ENCODE results near the gene PLIN5. TPM values are rescaled to one million over a fixed set of nuclear protein-coding genes. Genes with fewer than 3 reads are reported as not detected.

The PLIN5 gene
- total and polyA plus RNA-seq, 9 donors = 8.8 to 149 (median 85.0) TPM

DNA sequence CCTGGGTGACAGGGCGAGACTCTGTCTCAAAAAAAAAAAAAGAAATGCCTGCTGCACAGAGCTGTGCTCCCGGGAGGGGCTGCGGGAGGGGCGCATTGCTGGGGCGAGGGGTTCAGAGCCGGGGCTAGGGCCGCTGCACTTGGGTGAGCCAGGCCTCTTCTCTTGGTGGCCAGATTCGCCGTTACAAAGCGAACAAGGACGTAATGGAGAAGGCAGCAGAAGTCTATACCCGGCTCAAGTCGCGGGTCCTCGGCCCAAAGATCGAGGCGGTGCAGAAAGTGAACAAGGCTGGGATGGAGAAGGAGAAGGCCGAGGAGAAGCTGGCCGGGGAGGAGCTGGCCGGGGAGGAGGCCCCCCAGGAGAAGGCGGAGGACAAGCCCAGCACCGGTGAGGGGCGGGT, 35.7 kb downstream of the PLIN5 start:
- no peaks in the 10 kb centered on the region for H3K9me3 ChIP-seq
- DNase-seq = no peak
- no peak for TF ChIP-seq CTCF (IDR thresholded peaks at IDR 0.05)
- TF ChIP-seq POLR2A (IDR thresholded peaks at IDR 0.05) = no peak
- H3K27me3 ChIP-seq = no peaks in the 10 kb centered on the region
- H3K4me1 ChIP-seq (ENCODE audit: insufficient read depth) = peaks cover 3% of the 10 kb centered on the region
- intact Hi-C loops (cut with DNase I) = no loop called here
- no peak overlapping the region for H3K27ac ChIP-seq
- 93 to 95% (median 93%) methylated on average over 23 of the region's 23 CpGs for WGBS, 3 donors
- H3K4me3 ChIP-seq = no peak overlapping the region
- no peaks in the 10 kb centered on the region for H3K36me3 ChIP-seq

GRCh38 chr19:4498694-4499093, 36.3 kb downstream of the PLIN5 start:
- TF ChIP-seq EP300 (IDR thresholded peaks at IDR 0.05) (no peak), POLR2A (IDR thresholded peaks at IDR 0.05) (no peak), CTCF (IDR thresholded peaks at IDR 0.05) (no peak)
- H3K36me3 ChIP-seq = no peaks in the 10 kb centered on the region
- no peak overlapping the region for H3K4me3 ChIP-seq
- H3K4me1 ChIP-seq (ENCODE audit: insufficient read depth) = no peaks in the 10 kb centered on the region
- intact Hi-C loops (cut with DNase I) = no loop called here
- H3K27me3 ChIP-seq = no peaks in the 10 kb centered on the region
- 89 to 95% (median 92%) methylated on average over 12 of the region's 12 CpGs for WGBS, 3 donors
- H3K27ac ChIP-seq = no peak overlapping the region
- no peaks in the 10 kb centered on the region for H3K9me3 ChIP-seq
- no peak for DNase-seq

GRCh38 chr19:4497770-4498389, 37.1 kb downstream of the PLIN5 start:
- intact Hi-C loops (cut with DNase I) = no loop called here
- no peaks in the 10 kb centered on the region for H3K4me1 ChIP-seq (ENCODE audit: insufficient read depth)
- H3K4me3 ChIP-seq = no peak overlapping the region
- H3K36me3 ChIP-seq = no peaks in the 10 kb centered on the region
- H3K27me3 ChIP-seq = no peaks in the 10 kb centered on the region
- H3K9me3 ChIP-seq = no peaks in the 10 kb centered on the region
- WGBS, 3 donors = 88 to 94% (median 91%) methylated on average over 21 to 25 of the region's 25 CpGs
- TF ChIP-seq EP300 (IDR thresholded peaks at IDR 0.05) (no peak), POLR2A (IDR thresholded peaks at IDR 0.05) (no peak), CTCF (IDR thresholded peaks at IDR 0.05) (no peak)
- H3K27ac ChIP-seq = no peak overlapping the region
- DNase-seq = no peak

DNA sequence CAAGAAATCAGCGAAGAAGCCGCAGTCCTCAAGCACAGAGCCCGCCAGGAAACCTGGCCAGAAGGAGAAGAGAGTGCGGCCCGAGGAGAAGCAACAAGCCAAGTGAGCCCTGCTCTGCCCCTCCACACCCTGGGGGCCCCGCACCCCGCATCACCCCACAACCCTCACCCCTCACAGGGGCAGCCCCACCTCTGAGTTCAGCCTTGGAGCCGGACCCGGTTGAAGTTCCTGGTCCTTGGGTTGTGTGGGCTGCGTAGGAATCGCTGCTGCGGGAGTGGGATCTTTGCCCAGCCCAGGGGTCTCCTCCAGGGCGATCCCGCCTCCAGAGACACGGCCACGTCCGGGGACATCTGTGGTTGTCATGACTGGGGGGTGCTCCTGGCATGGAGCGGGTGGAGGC, 38.7 kb downstream of the PLIN5 start:
- Histone ChIP-seq H3K27me3 (no peaks in the 10 kb centered on the region), H3K27ac (no peak overlapping the region), H3K9me3 (no peaks in the 10 kb centered on the region), H3K4me1 (ENCODE audit: insufficient read depth) (no peaks in the 10 kb centered on the region), H3K36me3 (no peaks in the 10 kb centered on the region), H3K4me3 (no peak overlapping the region)
- intact Hi-C loops (cut with DNase I) = no loop called here
- no peak for DNase-seq
- TF ChIP-seq EP300 (IDR thresholded peaks at IDR 0.05) (no peak), POLR2A (IDR thresholded peaks at IDR 0.05) (no peak), CTCF (IDR thresholded peaks at IDR 0.05) (no peak)
- WGBS, 3 donors = 77 to 84% (median 78%) methylated on average over 18 of the region's 18 CpGs
